LoVo (cell line): ENCODE measurements around the gene RIMS1.
"Not testable (repeated sequence)": the region's sequence is repeated elsewhere in the genome, so short reads cannot be mapped to it uniquely, and the experiment has no call there.

Experiments used
- DNase-seq: peaks from one replicate; pipeline ENCODE4 v3.0.0-alpha.2; 2016; ENCODE audit warnings: low spot score

RIMS1 gene

DNA sequence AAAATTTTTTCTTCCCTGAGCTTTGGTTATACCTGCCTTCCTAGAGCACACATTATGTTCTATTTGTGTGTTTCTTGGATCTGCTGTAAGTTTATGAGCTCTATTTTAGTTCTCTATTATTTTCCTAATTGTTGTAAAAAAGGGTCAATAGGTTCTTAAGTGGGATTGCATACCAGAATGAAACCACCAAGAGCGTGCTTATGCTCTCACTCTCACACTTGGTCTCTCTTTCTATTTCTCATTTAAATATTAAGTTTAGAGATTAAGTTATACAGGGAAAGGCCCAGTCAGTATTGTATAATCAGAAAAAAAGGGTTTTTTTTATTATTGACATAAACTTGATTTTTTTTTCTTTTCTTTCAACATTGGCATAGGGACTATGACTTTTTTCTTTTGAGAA, 96.8 kb downstream of the RIMS1 start:
- DNase-seq: no peak

GRCh38 chr6:71994705-71995271, 108.4 kb downstream of the RIMS1 start:
- no peak for DNase-seq

GRCh38 chr6:71997341-71997740, 111.0 kb downstream of the RIMS1 start:
- DNase-seq: no peak

GRCh38 chr6:72002415-72002814, 116.1 kb downstream of the RIMS1 start:
- no peak for DNase-seq

- not testable (repeated sequence) for DNase-seq
Observed at GRCh38 chr6:72006591-72006990, 120.2 kb downstream of the RIMS1 start.

DNA sequence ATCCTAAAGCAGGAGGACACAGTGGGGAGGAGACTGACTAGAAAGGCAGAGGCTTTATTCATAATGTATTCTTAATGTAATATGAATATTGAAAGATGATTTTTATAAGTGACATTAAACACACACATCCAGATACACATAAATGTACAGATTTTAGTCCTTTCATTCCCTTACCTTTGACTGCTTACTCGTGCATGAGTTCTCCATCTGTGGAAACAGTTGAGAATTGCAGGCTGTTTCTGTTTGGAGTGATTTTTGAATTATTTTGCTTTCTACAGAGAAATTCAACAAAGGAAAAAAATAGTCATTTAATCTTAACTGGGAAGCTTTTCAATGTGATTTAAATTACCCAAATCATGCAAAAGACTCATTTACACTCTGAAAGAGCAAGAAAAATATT, 136.5 kb downstream of the RIMS1 start:
- no peak for DNase-seq

- no peak for DNase-seq
Observed at GRCh38 chr6:72031471-72031870, 145.1 kb downstream of the RIMS1 start.

DNA sequence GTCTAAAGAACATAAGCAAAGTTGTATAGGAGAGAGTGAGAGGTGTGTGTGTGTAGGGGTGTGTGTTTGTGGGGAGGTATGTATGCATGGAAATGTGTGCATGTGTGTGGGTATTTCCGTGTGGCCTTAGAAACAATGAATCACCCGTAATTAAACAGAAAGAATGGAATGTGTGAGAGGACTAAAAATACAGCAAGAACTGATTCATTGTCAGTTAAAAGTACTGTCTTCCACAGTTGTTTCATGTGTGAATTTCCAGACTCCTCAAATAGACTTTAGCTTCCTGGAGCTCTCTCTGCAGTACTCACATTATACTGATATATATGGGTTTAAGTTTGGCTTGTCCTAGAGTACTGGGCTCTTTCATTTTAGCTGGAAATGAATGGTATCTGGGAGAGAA, 145.7 kb downstream of the RIMS1 start:
- DNase-seq: no peak

DNA sequence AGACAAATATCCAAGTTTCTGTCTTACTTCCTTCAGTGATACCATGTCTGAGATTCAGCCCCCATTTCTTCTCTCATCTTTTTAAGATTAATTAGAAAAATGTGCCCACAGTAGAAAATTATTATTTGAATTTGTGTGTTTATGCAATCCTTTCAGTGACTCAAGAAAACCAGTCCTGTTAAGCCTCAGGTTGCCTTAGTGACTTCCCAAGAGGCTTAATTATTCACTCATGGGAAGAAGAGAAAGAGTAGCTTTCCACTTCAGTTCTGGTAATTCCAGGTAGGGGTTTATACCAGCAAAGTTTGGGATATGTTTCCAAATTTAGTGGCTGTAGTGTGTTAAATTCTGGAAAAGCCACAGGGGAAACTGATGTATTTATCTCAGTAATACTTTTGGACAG, 149.1 kb downstream of the RIMS1 start:
- DNase-seq: no peak

- DNase-seq: no peak
Observed at GRCh38 chr6:72035966-72036365, 149.6 kb downstream of the RIMS1 start.

DNA sequence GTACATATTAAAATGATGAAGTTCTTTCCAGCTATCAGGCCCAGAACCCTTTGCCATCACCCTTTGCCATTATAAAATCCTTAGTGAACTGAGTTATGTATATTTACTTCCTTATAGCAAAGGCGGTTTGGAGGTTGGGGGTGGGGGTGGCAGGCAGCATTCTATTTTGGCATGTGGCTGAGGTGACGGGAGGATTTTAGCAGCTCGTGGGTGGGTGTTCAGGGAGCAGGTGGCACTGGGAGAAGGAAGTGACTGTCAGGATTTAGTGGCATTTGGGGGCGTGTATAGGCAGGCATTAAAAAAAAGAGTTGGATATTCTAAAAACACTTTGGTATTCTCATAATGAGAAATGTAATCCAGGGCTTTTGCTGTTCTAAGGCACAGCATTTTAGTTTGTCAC, 150.7 kb downstream of the RIMS1 start:
- no peak for DNase-seq

GRCh38 chr6:72040111-72040510, 153.8 kb downstream of the RIMS1 start:
- DNase-seq: no peak

GRCh38 chr6:72042088-72042487, 155.7 kb downstream of the RIMS1 start:
- no peak for DNase-seq

GRCh38 chr6:72048080-72048479, 161.7 kb downstream of the RIMS1 start:
- DNase-seq: no peak

- no peak for DNase-seq
Observed at GRCh38 chr6:72049376-72049775, 163.0 kb downstream of the RIMS1 start.

- DNase-seq: no peak
Observed at GRCh38 chr6:72061286-72061685, 174.9 kb downstream of the RIMS1 start.

DNA sequence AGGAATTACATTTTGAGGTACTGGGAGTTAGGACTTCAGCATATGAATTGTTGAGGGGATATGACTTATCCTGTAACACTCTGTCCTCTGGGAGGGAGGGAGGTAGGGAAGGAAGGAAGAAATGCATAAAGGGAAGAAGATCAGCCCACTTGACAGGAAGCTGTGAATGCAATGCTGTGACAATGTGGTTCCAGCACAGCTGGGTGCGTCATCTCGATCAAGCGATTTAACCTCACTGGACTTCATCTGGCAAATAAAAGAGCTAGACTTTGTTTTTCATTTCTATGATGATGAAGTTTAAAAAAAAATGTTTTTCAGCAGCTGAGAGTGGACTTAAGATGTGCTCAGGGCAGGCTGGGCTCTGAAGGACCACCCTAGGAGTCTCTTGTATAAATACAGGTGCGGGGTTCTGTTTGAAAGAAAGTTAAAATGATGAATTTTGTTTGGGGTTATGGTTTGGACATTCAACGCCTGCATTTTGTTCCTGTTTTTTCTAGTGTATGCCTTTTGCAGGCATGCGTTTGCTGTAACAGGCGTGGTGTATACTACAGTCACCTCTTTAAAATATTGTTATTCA, 178.1 kb downstream of the RIMS1 start:
- DNase-seq: no peak

- DNase-seq: no peak
Observed at GRCh38 chr6:72078096-72078495, 191.7 kb downstream of the RIMS1 start.

GRCh38 chr6:72080260-72080941, 194.1 kb downstream of the RIMS1 start:
- DNase-seq: no peak

DNA sequence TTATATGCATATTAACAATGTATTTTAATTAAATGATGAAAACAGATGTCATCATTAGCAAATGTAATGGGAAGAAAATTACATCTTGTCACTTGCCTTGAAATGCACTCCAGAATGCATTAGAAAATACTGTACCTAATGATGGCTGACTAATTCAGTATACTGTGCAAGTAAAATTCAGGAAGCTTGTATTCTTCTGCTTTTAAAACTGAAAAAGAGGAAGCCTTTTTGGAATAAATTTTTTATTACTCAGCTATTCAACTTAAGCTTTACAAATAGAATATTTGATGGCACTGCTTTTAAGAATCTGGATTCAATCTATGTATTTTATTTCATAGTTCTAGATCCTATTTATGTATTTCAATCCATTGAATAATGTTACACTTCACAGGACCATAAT, 195.5 kb downstream of the RIMS1 start:
- no peak for DNase-seq

GRCh38 chr6:72083976-72084375, 197.6 kb downstream of the RIMS1 start:
- no peak for DNase-seq

- DNase-seq: peak; percentile 9
Observed at GRCh38 chr6:72084992-72085569, 198.7 kb downstream of the RIMS1 start.

GRCh38 chr6:72094506-72094905, 208.2 kb downstream of the RIMS1 start:
- no peak for DNase-seq
